BJ (cell line): Measurements from ENCODE around the gene SUCLG1. TPM values are rescaled to one million over a fixed set of nuclear protein-coding genes. Genes with fewer than 3 reads are reported as not detected.

Experiments used
- CTCF ChIA-PET: fragments of 350-600 bp; formaldehyde crosslinking; extraction: SDS; loops from one replicate; lab custom pipeline; 2021; ENCODE audit warnings: antibody characterized with exemption, inconsistent platforms; lab: Yijun Ruan, JAX
- POLR2A ChIA-PET: fragments of 300-600 bp; sonication (Branson Sonifier 250); formaldehyde crosslinking; extraction: SDS; loops from one replicate; lab custom pipeline; 2021; ENCODE audit warnings: antibody characterized with exemption; lab: Charles Lee
- DNase-seq: peaks from one replicate; pipeline ENCODE4 v3.0.0-alpha.2; 2011; ENCODE audit warnings: low read depth
- H3K27me3 ChIP-seq: 2 replicates; pipeline ENCODE4 v1.6.0; 2011; ENCODE audit warnings: low read length; ENCODE audit not compliant: control insufficient read depth, insufficient read depth
- H3K36me3 ChIP-seq: 2 replicates; pipeline ENCODE4 v1.5.1; 2011; ENCODE audit warnings: low read length; ENCODE audit not compliant: control insufficient read depth, insufficient read depth
- H3K4me3 ChIP-seq: 2 replicates; pipeline ENCODE4 v1.5.1; 2011; ENCODE audit warnings: low read depth, mild to moderate bottlenecking, control low read depth, low read length
- CTCF ChIP-seq: IDR thresholded peaks from 2 replicates; pipeline ENCODE4 v1.5.1; 2011; ENCODE audit warnings: low read depth, mild to moderate bottlenecking, control low read depth, inconsistent platforms, low read length, moderate library complexity; ENCODE audit not compliant: insufficient read depth
- polyA plus RNA-seq: library from polyadenylated mRNA; depleted of rRNA; stranded (reverse); fragments of >200 nt; gene quantifications from 2 replicates; pipeline ENCODE4 v1.2.3, GENCODE V29; 2011

The SUCLG1 gene
- polyA plus RNA-seq, 1 experiment: 34.3 TPM

GRCh38 chr2:84450288-84451227 lies 8.5 kb downstream of the SUCLG1 start:
- POLR2A ChIA-PET: interaction anchor here (0.6 kb wide), 1 partner anchor 9 kb away, joined by 5 read pairs; no protein-coding TSS in a partner anchor
- H3K36me3 ChIP-seq: no peaks in the 10 kb centered on the region
- no peak for TF ChIP-seq CTCF
- no peak for DNase-seq
- CTCF ChIA-PET: interaction anchor here (1.2 kb wide), 1 partner anchor 476 kb away, joined by 3 read pairs; no protein-coding TSS in a partner anchor
- H3K4me3 ChIP-seq: no peak overlapping the region
- H3K27me3 ChIP-seq: no peaks in the 10 kb centered on the region

GRCh38 chr2:84449711-84450110 lies 9.4 kb downstream of the SUCLG1 start:
- ChIA-PET POLR2A (no interaction called here), CTCF (interaction anchor here (1.2 kb wide), 1 partner anchor 477 kb away, joined by 3 read pairs; no protein-coding TSS in a partner anchor)
- no peaks in the 10 kb centered on the region for H3K36me3 ChIP-seq
- DNase-seq: no peak
- no peak for TF ChIP-seq CTCF
- H3K4me3 ChIP-seq: no peak overlapping the region
- H3K27me3 ChIP-seq: no peaks in the 10 kb centered on the region

- POLR2A ChIA-PET: no interaction called here
- no peak for DNase-seq
- CTCF ChIA-PET: no interaction called here
- Histone ChIP-seq H3K36me3 (no peaks in the 10 kb centered on the region), H3K27me3 (no peaks in the 10 kb centered on the region), H3K4me3 (no peak overlapping the region)
- no peak for TF ChIP-seq CTCF
Measured at GRCh38 chr2:84449055-84449454, 10.0 kb downstream of the SUCLG1 start.

GRCh38 chr2:84443477-84443876 lies 15.6 kb downstream of the SUCLG1 start:
- Histone ChIP-seq H3K36me3 (peaks cover 3% of the 10 kb centered on the region; the same call in 1 of the 2 replicates), H3K4me3 (no peak overlapping the region), H3K27me3 (no peaks in the 10 kb centered on the region)
- no peak for TF ChIP-seq CTCF
- CTCF ChIA-PET: interaction anchor here (0.9 to 1.5 kb wide), 2 partner anchors 9 to 11 kb away, joined by 3 to 5 read pairs; no protein-coding TSS in a partner anchor
- DNase-seq: no peak
- POLR2A ChIA-PET: no interaction called here

- peaks cover 3% of the 10 kb centered on the region; the same call in 1 of the 2 replicates for H3K36me3 ChIP-seq
- ChIA-PET CTCF (interaction anchor here (1.5 kb wide), 1 partner anchor 11 kb away, joined by 5 read pairs; no protein-coding TSS in a partner anchor), POLR2A (no interaction called here)
- H3K4me3 ChIP-seq: no peak overlapping the region
- no peaks in the 10 kb centered on the region for H3K27me3 ChIP-seq
- DNase-seq: no peak
- no peak for TF ChIP-seq CTCF
Measured at GRCh38 chr2:84442888-84443287, 16.2 kb downstream of the SUCLG1 start.
